AG08395 (cell line): ENCODE results near the gene PODXL2.
"Not testable (repeated sequence)": the region's sequence is repeated elsewhere in the genome, so short reads cannot be mapped to it uniquely, and the experiment has no call there.

Experiments used
- DNase-seq: peaks from one replicate; pipeline ENCODE4 v3.0.0; 2012; ENCODE audit warnings: mixed read lengths, low spot score

Gene PODXL2

GRCh38 chr3:127630811-127631714, 2.1 kb downstream of the PODXL2 start:
- DNase-seq, result no peak

GRCh38 chr3:127632035-127632820, 3.2 kb downstream of the PODXL2 start:
- no peak for DNase-seq

GRCh38 chr3:127634653-127635052, 5.7 kb downstream of the PODXL2 start:
- no peak for DNase-seq

GRCh38 chr3:127637546-127637945, 8.6 kb downstream of the PODXL2 start:
- peak; percentile 38 for DNase-seq

GRCh38 chr3:127637971-127638370, 9.0 kb downstream of the PODXL2 start:
- DNase-seq, result no peak

- peak; percentile 67 for DNase-seq
Measured at GRCh38 chr3:127639173-127640041, 10.4 kb downstream of the PODXL2 start.

GRCh38 chr3:127640042-127640355, 11.0 kb downstream of the PODXL2 start:
- DNase-seq, result no peak

GRCh38 chr3:127644641-127645370, 15.8 kb downstream of the PODXL2 start:
- no peak for DNase-seq

- DNase-seq, result no peak
Measured at GRCh38 chr3:127645371-127646015, 16.5 kb downstream of the PODXL2 start.

- DNase-seq, result no peak
Measured at GRCh38 chr3:127646501-127647046, 17.6 kb downstream of the PODXL2 start.

- DNase-seq, result no peak
Measured at GRCh38 chr3:127647166-127647844, 18.3 kb downstream of the PODXL2 start.

GRCh38 chr3:127647845-127648204, 18.8 kb downstream of the PODXL2 start:
- DNase-seq, result no peak

GRCh38 chr3:127650236-127650635, 21.3 kb downstream of the PODXL2 start:
- no peak for DNase-seq

- DNase-seq, result no peak
Measured at GRCh38 chr3:127651516-127652172, 22.7 kb downstream of the PODXL2 start.

GRCh38 chr3:127652246-127652995, 23.4 kb downstream of the PODXL2 start:
- peak; percentile 81 for DNase-seq

- no peak for DNase-seq
Measured at GRCh38 chr3:127654374-127654773, 25.4 kb downstream of the PODXL2 start.

GRCh38 chr3:127654993-127655392, 26.0 kb downstream of the PODXL2 start:
- not testable (repeated sequence) for DNase-seq

- peak; percentile 79 for DNase-seq
Measured at GRCh38 chr3:127655641-127656040, 26.7 kb downstream of the PODXL2 start.

- no peak for DNase-seq
Measured at GRCh38 chr3:127656906-127657305, 27.9 kb downstream of the PODXL2 start.
